HepG2 (cell line): ENCODE data around the gene SARNP. TPM values are rescaled to one million over a fixed set of nuclear protein-coding genes. Genes with fewer than 3 reads are reported as not detected.
A peak's percentile ranks its signal among the peaks of the same experiment; 100 is the strongest.

Experiments used
- ASH2L ChIP-seq: fragments of 300-600, 200-600 bp; sonication (generic); IDR thresholded peaks from 2 replicates; pipeline ENCODE4 v1.7.0; 2017; ENCODE audit warnings: low read depth, mild to moderate bottlenecking, moderate library complexity, mixed read lengths, low read length; ENCODE audit not compliant: insufficient read length
- HOXA5 ChIP-seq: sonication (generic); formaldehyde crosslinking; IDR thresholded peaks from 2 replicates; pipeline ENCODE4 v1.4.0; 2020; ENCODE audit warnings: missing genetic modification reagents
- NAIF1 ChIP-seq: sonication (generic); formaldehyde crosslinking; IDR thresholded peaks from 2 replicates; pipeline ENCODE4 v1.5.0; 2020; ENCODE audit warnings: mild to moderate bottlenecking, missing genetic modification reagents, borderline replicate concordance
- NR2F1 ChIP-seq, 2 experiments: fragments of 450-650 bp in 1 of 2; formaldehyde crosslinking in 1 of 2; IDR thresholded peaks; 2 replicates each; pipeline versions ENCODE4 v1.5.0 to v1.6.1; 2016 to 2020; ENCODE audit warnings: mild to moderate bottlenecking in 1 of 2, missing compliant biosample characterization in 1 of 2, missing genetic modification reagents in 1 of 2, moderate library complexity in 1 of 2
- SRF ChIP-seq: IDR thresholded peaks from 2 replicates; pipeline ENCODE4 v1.6.1; 2011; ENCODE audit warnings: mild to moderate bottlenecking, low read depth, low read length, moderate library complexity
- TAF1 ChIP-seq: sonication (generic); formaldehyde crosslinking; IDR thresholded peaks from 2 replicates; pipeline ENCODE4 v1.4.0; 2020; ENCODE audit warnings: missing genetic modification reagents
- THAP11 ChIP-seq: IDR thresholded peaks from 2 replicates; pipeline ENCODE4 v1.6.1; 2016; ENCODE audit warnings: missing biosample characterization, missing genetic modification reagents
- WIZ ChIP-seq: sonication (generic); formaldehyde crosslinking; IDR thresholded peaks from 2 replicates; pipeline ENCODE4 v1.5.1; 2020; ENCODE audit warnings: mild to moderate bottlenecking, missing genetic modification reagents
- ZMAT3 ChIP-seq: sonication (generic); formaldehyde crosslinking; conservative IDR thresholded peaks from 2 replicates; pipeline ENCODE4 v1.7.0; 2021; ENCODE audit warnings: missing genetic modification reagents
- ZNF607 ChIP-seq: sonication (generic); formaldehyde crosslinking; IDR thresholded peaks from 2 replicates; pipeline ENCODE4 v1.5.1; 2020; ENCODE audit warnings: missing genetic modification reagents, mild to moderate bottlenecking, borderline replicate concordance
- ZNF878 ChIP-seq: sonication (generic); formaldehyde crosslinking; IDR thresholded peaks from 2 replicates; pipeline ENCODE4 v1.8.1; 2023; ENCODE audit warnings: mild to moderate bottlenecking, missing genetic modification reagents, moderate library complexity
- polyA plus RNA-seq, 8 experiments: library from polyadenylated mRNA; depleted of rRNA in 3 of 8; stranded (reverse) in 7 of 8; unstranded in 1 of 8; fragments of >200 nt; fragmentation: Illumina TruSeq in 4 of 8; extraction: Trizol in 4 of 8; gene quantifications; 2 replicates each; pipeline versions ENCODE4 v1.2.1 to v1.2.3, GENCODE V29; 2011 to 2016; ENCODE audit warnings: low read depth in 4 of 8, missing spikeins in 1 of 8, mixed read lengths in 1 of 8; ENCODE audit not compliant: insufficient read depth in 1 of 8
- total RNA-seq, 5 experiments: library from RNA; depleted of rRNA; stranded (reverse); fragments of >200 nt; fragmentation: Illumina TruSeq; extraction: Trizol; gene quantifications; 2 replicates each; pipeline ENCODE4 v1.2.3, GENCODE V29; 2016; ENCODE audit warnings: low read depth in 1 of 5
- TF ChIP-seq, protein P1 (sequence below): IDR thresholded peaks from 2 replicates; pipeline ENCODE4 v1.6.1; 2018; ENCODE audit warnings: missing genetic modification reagents, mild to moderate bottlenecking, missing compliant biosample characterization
- TF ChIP-seq, protein P2 (sequence below): sonication (generic); formaldehyde crosslinking; IDR thresholded peaks from 2 replicates; pipeline ENCODE4 v1.4.0; 2020; ENCODE audit warnings: missing genetic modification reagents
- TF ChIP-seq, protein P3 (sequence below), 2 experiments: sonication (generic) in 1 of 2; formaldehyde crosslinking in 1 of 2; IDR thresholded peaks; 2 replicates each; pipeline versions ENCODE4 v1.4.0 to v1.6.1; 2018 to 2020; ENCODE audit warnings: missing genetic modification reagents in 2 of 2, borderline replicate concordance in 1 of 2, low read depth in 1 of 2, mild to moderate bottlenecking in 1 of 2, missing biosample characterization in 1 of 2
- TF ChIP-seq, protein P4 (sequence below): sonication (generic); formaldehyde crosslinking; IDR thresholded peaks from 2 replicates; pipeline ENCODE4 v1.5.0; 2020; ENCODE audit warnings: mild to moderate bottlenecking, missing genetic modification reagents, moderate library complexity
- TF ChIP-seq, protein P5 (sequence below): sonication (generic); formaldehyde crosslinking; IDR thresholded peaks from 2 replicates; pipeline ENCODE4 v1.5.0; 2020; ENCODE audit warnings: mild to moderate bottlenecking, missing genetic modification reagents

SARNP gene
- total and polyA plus RNA-seq, 2 of the 13 experiments (the other 11 are each of a cell fraction or from before 2014, with no cell fraction given) = 59.0 to 95.4 TPM

DNA sequence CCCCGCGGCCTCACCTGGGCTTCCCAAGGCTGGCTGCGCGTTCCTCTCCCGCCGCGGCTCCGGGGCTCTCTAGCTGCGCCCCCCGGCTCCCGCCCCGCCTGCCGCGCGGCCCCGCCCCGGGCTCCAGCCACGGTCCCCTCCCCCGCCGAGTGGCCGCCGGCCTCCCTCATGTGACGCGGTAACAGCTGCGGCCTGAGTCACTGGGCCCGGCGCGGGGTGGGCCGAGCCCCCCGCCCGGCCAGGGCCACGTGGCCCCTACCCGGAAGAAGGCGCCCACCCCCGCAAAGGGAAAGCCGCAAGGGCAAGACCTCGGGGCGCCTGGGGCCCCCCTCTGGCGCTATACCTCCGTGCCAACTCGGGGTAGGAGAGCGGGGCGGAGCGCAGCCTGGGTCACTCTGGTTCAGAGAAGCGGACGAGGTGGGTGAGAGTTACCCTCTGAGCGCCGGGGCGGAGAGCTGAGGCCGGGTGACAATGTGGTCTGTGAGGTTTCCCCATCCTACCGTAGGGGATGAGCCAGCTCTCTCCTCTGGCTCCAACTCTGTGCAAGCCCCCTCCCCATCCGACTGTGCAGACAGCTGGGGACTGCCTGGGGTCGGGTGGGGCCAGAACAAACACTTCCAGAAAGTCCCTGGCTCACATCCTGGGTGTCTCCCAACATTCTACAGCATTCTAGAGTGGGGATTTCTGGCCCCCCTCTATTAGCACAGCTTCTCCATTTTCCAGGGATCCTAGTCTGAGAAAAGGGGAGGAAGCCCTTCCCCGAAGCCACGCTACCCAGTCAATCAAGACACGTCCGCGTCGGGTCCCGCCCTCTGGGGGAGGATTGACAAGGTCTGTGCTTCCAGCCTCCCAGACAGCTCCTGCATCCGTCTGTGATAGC lies 88.3 kb downstream of the SARNP start, which contains the start of gene CD63 (continued):
- TF ChIP-seq, protein P1, sequence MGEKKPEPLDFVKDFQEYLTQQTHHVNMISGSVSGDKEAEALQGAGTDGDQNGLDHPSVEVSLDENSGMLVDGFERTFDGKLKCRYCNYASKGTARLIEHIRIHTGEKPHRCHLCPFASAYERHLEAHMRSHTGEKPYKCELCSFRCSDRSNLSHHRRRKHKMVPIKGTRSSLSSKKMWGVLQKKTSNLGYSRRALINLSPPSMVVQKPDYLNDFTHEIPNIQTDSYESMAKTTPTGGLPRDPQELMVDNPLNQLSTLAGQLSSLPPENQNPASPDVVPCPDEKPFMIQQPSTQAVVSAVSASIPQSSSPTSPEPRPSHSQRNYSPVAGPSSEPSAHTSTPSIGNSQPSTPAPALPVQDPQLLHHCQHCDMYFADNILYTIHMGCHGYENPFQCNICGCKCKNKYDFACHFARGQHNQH (CRISPR knock-in tag) = peak; percentile 30; the same call in 1 of the 2 replicates
- TF ChIP-seq, protein P2, sequence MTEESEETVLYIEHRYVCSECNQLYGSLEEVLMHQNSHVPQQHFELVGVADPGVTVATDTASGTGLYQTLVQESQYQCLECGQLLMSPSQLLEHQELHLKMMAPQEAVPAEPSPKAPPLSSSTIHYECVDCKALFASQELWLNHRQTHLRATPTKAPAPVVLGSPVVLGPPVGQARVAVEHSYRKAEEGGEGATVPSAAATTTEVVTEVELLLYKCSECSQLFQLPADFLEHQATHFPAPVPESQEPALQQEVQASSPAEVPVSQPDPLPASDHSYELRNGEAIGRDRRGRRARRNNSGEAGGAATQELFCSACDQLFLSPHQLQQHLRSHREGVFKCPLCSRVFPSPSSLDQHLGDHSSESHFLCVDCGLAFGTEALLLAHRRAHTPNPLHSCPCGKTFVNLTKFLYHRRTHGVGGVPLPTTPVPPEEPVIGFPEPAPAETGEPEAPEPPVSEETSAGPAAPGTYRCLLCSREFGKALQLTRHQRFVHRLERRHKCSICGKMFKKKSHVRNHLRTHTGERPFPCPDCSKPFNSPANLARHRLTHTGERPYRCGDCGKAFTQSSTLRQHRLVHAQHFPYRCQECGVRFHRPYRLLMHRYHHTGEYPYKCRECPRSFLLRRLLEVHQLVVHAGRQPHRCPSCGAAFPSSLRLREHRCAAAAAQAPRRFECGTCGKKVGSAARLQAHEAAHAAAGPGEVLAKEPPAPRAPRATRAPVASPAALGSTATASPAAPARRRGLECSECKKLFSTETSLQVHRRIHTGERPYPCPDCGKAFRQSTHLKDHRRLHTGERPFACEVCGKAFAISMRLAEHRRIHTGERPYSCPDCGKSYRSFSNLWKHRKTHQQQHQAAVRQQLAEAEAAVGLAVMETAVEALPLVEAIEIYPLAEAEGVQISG (CRISPR knock-in tag) = peak; percentile 54; the same call in 1 of the 2 replicates
- TF ChIP-seq HOXA5 (peak; percentile 62; the same call in 1 of the 2 replicates), ZNF607 (CRISPR knock-in tag) (peak; percentile 80; the same call in 1 of the 2 replicates), TAF1 (peak; percentile 42), ZMAT3 (CRISPR knock-in tag) (0 out of 2 replicates have a peak, but pooled peaks have one; percentile 18), WIZ (CRISPR knock-in tag) (0 out of 2 replicates have a peak, but pooled peaks have one; percentile 18), ASH2L (peak; percentile 23), ZNF878 (CRISPR knock-in tag) (0 out of 2 replicates have a peak, but pooled peaks have one; percentile 46), NR2F1 (CRISPR knock-in tag; IDR thresholded peaks at IDR 0.05) (peak; percentile 27 to 47; a peak in 2 of 4 replicates), THAP11 (CRISPR knock-in tag) (peak; percentile 52; the same call in 1 of the 2 replicates), NAIF1 (CRISPR knock-in tag) (0 out of 2 replicates have a peak, but pooled peaks have one; percentile 38), SRF (no peak)
- TF ChIP-seq, protein P3, sequence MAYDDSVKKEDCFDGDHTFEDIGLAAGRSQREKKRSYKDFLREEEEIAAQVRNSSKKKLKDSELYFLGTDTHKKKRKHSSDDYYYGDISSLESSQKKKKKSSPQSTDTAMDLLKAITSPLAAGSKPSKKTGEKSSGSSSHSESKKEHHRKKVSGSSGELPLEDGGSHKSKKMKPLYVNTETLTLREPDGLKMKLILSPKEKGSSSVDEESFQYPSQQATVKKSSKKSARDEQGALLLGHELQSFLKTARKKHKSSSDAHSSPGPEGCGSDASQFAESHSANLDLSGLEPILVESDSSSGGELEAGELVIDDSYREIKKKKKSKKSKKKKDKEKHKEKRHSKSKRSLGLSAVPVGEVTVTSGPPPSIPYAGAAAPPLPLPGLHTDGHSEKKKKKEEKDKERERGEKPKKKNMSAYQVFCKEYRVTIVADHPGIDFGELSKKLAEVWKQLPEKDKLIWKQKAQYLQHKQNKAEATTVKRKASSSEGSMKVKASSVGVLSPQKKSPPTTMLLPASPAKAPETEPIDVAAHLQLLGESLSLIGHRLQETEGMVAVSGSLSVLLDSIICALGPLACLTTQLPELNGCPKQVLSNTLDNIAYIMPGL (CRISPR knock-in tag; IDR thresholded peaks at IDR 0.05; ENCODE audit: borderline replicate concordance in 1 of 2, low read depth in 1 of 2) = peak in 1 of 2 experiments; percentile 24; a peak in 1 of 4 replicates
- TF ChIP-seq, protein P4, sequence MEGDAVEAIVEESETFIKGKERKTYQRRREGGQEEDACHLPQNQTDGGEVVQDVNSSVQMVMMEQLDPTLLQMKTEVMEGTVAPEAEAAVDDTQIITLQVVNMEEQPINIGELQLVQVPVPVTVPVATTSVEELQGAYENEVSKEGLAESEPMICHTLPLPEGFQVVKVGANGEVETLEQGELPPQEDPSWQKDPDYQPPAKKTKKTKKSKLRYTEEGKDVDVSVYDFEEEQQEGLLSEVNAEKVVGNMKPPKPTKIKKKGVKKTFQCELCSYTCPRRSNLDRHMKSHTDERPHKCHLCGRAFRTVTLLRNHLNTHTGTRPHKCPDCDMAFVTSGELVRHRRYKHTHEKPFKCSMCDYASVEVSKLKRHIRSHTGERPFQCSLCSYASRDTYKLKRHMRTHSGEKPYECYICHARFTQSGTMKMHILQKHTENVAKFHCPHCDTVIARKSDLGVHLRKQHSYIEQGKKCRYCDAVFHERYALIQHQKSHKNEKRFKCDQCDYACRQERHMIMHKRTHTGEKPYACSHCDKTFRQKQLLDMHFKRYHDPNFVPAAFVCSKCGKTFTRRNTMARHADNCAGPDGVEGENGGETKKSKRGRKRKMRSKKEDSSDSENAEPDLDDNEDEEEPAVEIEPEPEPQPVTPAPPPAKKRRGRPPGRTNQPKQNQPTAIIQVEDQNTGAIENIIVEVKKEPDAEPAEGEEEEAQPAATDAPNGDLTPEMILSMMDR = peak; percentile 17; the same call in 1 of the 2 replicates
- TF ChIP-seq, protein P5, sequence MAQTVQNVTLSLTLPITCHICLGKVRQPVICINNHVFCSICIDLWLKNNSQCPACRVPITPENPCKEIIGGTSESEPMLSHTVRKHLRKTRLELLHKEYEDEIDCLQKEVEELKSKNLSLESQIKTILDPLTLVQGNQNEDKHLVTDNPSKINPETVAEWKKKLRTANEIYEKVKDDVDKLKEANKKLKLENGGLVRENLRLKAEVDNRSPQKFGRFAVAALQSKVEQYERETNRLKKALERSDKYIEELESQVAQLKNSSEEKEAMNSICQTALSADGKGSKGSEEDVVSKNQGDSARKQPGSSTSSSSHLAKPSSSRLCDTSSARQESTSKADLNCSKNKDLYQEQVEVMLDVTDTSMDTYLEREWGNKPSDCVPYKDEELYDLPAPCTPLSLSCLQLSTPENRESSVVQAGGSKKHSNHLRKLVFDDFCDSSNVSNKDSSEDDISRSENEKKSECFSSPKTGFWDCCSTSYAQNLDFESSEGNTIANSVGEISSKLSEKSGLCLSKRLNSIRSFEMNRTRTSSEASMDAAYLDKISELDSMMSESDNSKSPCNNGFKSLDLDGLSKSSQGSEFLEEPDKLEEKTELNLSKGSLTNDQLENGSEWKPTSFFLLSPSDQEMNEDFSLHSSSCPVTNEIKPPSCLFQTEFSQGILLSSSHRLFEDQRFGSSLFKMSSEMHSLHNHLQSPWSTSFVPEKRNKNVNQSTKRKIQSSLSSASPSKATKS (CRISPR knock-in tag) = 0 out of 2 replicates have a peak, but pooled peaks have one; percentile 79
